AG04450 (cell line): Measurements from ENCODE around the gene AP4E1. TPM values are rescaled to one million over a fixed set of nuclear protein-coding genes. Genes with fewer than 3 reads are reported as not detected.

Experiments
- CTCF ChIA-PET: fragments of 300-600, 350-600 bp; formaldehyde crosslinking; extraction: SDS; loops from one replicate; lab custom pipeline; 2022; ENCODE audit warnings: antibody characterized with exemption, inconsistent platforms; lab: Charles Lee
- POLR2A ChIA-PET: fragments of 350-600 bp; formaldehyde crosslinking; extraction: SDS; loops from one replicate; lab custom pipeline; 2021; ENCODE audit warnings: antibody characterized with exemption, inconsistent platforms; lab: Yijun Ruan, JAX
- DNase-seq: peaks from one replicate; pipeline ENCODE4 v3.0.0-alpha.2; 2011; ENCODE audit warnings: low read depth, low spot score
- H3K27ac ChIP-seq: one replicate; pipeline ENCODE4 v1.5.1; 2012; ENCODE audit warnings: low read depth, low read length, control low read depth
- H3K27me3 ChIP-seq: one replicate; pipeline ENCODE4 v1.6.0; 2012; ENCODE audit warnings: low read length; ENCODE audit not compliant: control insufficient read depth, insufficient read depth
- H3K4me3 ChIP-seq: 2 replicates; pipeline ENCODE4 v1.5.1; 2011; ENCODE audit warnings: mild to moderate bottlenecking, low read depth, low read length, control low read depth
- H3K9me3 ChIP-seq: 2 replicates; pipeline ENCODE4 v1.5.1; 2012; ENCODE audit warnings: low read length; ENCODE audit not compliant: control insufficient read depth, insufficient read depth
- polyA plus RNA-seq: library from polyadenylated mRNA; depleted of rRNA; stranded (reverse); fragments of >200 nt; gene quantifications from 2 replicates; pipeline ENCODE4 v1.2.3, GENCODE V29; 2011
- TF ChIP-seq, protein P1 (sequence below): IDR thresholded peaks from 2 replicates; pipeline ENCODE4 v1.5.1; 2011; ENCODE audit warnings: low read depth, low read length, control low read depth, inconsistent platforms

The AP4E1 gene
- polyA plus RNA-seq, 1 experiment = 4.5 TPM

DNA sequence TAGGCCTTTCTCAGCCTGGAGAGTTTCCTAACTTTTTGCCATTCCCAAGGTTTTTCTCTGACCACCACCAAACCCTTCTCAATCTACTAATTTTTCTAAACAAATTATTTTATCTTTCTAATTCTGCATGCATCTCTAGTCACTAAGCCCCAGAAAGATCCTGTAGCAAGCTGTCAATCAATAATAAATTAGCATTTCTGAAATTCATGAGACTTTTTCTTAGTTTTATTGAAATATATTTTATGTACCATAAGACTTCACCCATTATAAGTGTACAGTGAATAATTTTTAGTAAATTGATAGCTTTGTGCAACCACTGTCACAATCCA is 22.4 kb upstream of the AP4E1 start:
- TF ChIP-seq, protein P1, sequence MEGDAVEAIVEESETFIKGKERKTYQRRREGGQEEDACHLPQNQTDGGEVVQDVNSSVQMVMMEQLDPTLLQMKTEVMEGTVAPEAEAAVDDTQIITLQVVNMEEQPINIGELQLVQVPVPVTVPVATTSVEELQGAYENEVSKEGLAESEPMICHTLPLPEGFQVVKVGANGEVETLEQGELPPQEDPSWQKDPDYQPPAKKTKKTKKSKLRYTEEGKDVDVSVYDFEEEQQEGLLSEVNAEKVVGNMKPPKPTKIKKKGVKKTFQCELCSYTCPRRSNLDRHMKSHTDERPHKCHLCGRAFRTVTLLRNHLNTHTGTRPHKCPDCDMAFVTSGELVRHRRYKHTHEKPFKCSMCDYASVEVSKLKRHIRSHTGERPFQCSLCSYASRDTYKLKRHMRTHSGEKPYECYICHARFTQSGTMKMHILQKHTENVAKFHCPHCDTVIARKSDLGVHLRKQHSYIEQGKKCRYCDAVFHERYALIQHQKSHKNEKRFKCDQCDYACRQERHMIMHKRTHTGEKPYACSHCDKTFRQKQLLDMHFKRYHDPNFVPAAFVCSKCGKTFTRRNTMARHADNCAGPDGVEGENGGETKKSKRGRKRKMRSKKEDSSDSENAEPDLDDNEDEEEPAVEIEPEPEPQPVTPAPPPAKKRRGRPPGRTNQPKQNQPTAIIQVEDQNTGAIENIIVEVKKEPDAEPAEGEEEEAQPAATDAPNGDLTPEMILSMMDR = no peak
- Histone ChIP-seq H3K27me3 (no peaks in the 10 kb centered on the region), H3K9me3 (no peaks in the 10 kb centered on the region; the same call in 1 of the 2 replicates), H3K27ac (peak overlapping the region; percentile 95), H3K4me3 (no peak overlapping the region)
- no peak for DNase-seq
- ChIA-PET CTCF (interaction anchor here (0.7 to 2.8 kb wide), 13 partner anchors 9 to 262 kb away, joined by 3 to 19 read pairs (median 3); partner anchors contain the start of gene AP4E1), POLR2A (no interaction called here)

DNA sequence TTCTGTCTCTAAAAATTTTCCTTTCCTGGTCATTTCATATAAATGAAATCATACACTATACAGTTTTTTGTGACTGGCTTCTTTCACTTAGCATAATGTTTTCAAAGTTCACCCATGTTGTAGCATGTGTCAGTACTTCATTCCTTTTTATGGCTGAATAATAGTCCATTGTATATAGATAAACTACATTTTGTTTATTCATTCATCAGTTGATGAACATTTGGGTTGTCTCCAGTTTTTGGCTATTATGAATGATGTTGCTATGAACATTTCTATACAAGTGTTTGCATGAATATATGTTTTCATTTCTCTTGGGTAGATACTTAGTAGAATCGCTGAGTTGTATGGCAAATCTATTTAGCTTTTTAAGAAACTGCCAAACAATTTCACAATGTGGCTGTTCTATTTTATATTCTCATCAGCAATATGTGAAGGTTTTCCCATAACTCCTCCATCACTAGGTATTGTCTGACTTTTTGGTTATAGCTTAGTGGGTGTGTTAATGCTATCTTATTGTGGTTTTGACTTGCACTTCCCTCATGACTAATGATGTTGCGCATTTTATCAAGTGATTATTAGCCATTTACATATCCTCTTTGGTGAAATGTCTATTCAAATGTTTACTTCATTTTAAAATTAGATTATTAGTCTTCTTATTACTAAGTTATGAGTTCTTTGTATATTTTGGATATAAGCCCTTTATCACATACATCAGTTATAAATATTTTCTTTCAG is 21.7 kb upstream of the AP4E1 start:
- TF ChIP-seq, protein P1 = no peak
- H3K9me3 ChIP-seq = no peaks in the 10 kb centered on the region; the same call in 1 of the 2 replicates
- ChIA-PET POLR2A (no interaction called here), CTCF (interaction anchor here (0.6 to 2.8 kb wide), 11 partner anchors 10 to 262 kb away, joined by 3 to 19 read pairs (median 3); partner anchors contain the start of gene AP4E1)
- H3K4me3 ChIP-seq = no peak overlapping the region
- no peaks in the 10 kb centered on the region for H3K27me3 ChIP-seq
- no peak for DNase-seq
- no peak overlapping the region for H3K27ac ChIP-seq

DNA sequence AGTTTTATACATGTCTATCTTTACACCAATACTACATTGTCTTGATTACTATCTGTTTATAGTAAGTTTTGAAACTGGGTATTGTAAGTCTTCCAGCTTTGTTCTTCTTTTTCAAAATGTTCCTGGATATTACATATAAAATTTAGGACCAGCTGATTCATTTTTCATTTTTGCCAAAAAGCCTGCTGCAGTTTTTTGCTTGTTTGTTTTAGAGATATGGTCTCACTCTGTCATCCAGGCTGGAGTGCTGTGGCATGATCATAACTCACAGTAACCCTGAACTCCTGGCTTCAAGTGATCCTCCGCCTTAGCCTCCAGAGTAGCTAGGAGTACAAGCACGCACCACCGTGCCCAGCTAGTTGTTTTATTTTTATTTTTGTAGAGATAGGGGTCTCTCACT is 20.4 kb upstream of the AP4E1 start:
- CTCF ChIA-PET = interaction anchor here (1.0 kb wide), 1 partner anchor 11 kb away, joined by 3 read pairs; no protein-coding TSS in a partner anchor
- Histone ChIP-seq H3K27ac (no peak overlapping the region), H3K4me3 (no peak overlapping the region), H3K27me3 (no peaks in the 10 kb centered on the region), H3K9me3 (no peaks in the 10 kb centered on the region; the same call in 1 of the 2 replicates)
- no peak for DNase-seq
- POLR2A ChIA-PET = no interaction called here
- TF ChIP-seq, protein P1 = no peak

DNA sequence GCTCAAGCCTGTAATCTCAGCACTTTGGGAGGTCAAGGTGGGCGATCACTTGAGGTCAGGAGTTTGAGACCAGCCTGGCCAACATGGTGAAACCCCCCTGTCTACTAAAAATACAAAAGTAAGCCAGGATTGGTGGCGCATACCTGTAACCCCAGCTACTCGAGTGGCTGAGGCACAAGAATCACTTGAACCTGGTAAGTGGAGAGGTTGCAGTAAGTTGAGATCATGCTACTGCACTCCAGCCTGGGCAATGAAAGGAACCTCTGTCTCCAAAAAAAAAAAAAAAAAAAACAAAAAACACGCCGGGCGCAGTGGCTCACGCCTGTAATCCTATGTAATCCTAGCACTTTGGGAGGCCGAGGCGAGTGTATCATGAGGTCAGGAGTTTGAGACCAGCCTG is 18.9 kb upstream of the AP4E1 start:
- no peak overlapping the region for H3K27ac ChIP-seq
- H3K9me3 ChIP-seq = peaks cover 7% of the 10 kb centered on the region
- TF ChIP-seq, protein P1 = no peak
- no peak for DNase-seq
- no peaks in the 10 kb centered on the region for H3K27me3 ChIP-seq
- ChIA-PET POLR2A (interaction anchor here (0.7 kb wide), 1 partner anchor 506 kb away, joined by 14 read pairs; no protein-coding TSS in a partner anchor), CTCF (interaction anchor here (0.5 kb wide), 1 partner anchor 292 kb away, joined by 3 read pairs; no protein-coding TSS in a partner anchor)
- no peak overlapping the region for H3K4me3 ChIP-seq

DNA sequence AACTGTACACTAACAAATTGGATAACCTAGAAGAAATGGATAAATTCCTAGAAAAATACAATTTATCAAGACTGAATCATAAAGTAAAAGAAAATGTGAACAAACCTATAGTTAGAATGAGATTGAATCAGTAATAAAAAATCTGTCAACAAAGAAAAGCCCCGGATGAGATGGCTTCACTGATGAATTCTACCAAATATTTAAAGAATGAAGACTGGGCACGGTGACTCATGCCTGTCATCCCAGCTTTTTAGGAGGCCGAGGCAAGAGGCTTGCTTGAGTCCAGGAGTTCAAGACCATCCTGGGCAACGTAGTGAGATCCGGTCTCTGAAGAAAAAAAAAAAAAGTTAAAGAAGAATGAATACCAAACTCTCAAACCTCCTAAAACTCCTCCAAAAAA is 17.7 kb upstream of the AP4E1 start:
- DNase-seq = no peak
- ChIA-PET CTCF (interaction anchor here (0.8 kb wide), 1 partner anchor 272 kb away, joined by 6 read pairs; no protein-coding TSS in a partner anchor), POLR2A (no interaction called here)
- H3K27ac ChIP-seq = no peak overlapping the region
- TF ChIP-seq, protein P1 = no peak
- no peaks in the 10 kb centered on the region for H3K27me3 ChIP-seq
- peaks cover 7% of the 10 kb centered on the region for H3K9me3 ChIP-seq
- H3K4me3 ChIP-seq = no peak overlapping the region
